ENCODE data around the gene TBC1D22A. TPM values are rescaled to one million over a fixed set of nuclear protein-coding genes. Genes with fewer than 3 reads are reported as not detected.

Gene TBC1D22A
- total RNA-seq, 1 experiment from 2014 or later, result 26.0 TPM

DNA sequence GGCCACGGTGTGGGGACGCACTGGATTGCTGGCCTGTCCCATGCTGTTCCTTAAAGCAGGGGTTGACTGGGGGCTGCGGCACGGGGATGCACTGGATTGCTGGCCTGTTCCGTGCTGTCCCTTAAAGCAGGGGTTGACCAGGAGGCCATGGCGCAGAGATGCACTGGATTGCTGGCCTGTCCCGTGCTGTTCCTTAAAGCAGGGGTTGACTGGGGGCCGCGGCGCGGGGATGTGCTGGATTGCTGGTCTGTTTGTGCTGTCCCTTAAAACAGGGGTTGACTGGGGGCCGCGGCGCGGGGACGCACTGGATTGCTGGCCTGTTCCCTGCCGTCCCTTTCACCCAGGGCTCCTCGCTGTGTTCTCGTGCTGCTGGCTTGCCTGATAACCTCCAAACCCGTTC, 383.4 kb downstream of the TBC1D22A start:
- POLR2A ChIA-PET, result no interaction called here
- no peak for DNase-seq (ENCODE audit: unreplicated experiment)
- Mint-ChIP-seq H3K36me3 (ENCODE audit: insufficient read depth, unreplicated experiment) (peaks cover 6% of the 10 kb centered on the region), H3K9me3 (ENCODE audit: unreplicated experiment) (no peaks in the 10 kb centered on the region), H3K27ac (ENCODE audit: low read depth, unreplicated experiment) (no peak overlapping the region), H3K4me3 (ENCODE audit: unreplicated experiment) (no peak overlapping the region), H3K4me1 (ENCODE audit: insufficient read depth, unreplicated experiment) (peaks cover 15% of the 10 kb centered on the region), H3K27me3 (ENCODE audit: insufficient read depth, unreplicated experiment) (no peaks in the 10 kb centered on the region)
- BruUV-seq (replicated peaks), result no TSS peak
- CTCF ChIA-PET, result interaction anchor here (0.6 kb wide), 1 partner anchor 317 kb away, joined by 4 read pairs; no protein-coding TSS in a partner anchor
- intact Hi-C loops (cut with micrococcal nuclease), result no loop called here
- TF ChIP-seq CTCF (IDR thresholded peaks at IDR 0.05; ENCODE audit: unreplicated experiment), result no peak

- intact Hi-C loops (cut with micrococcal nuclease), result no loop called here
- H3K4me1 Mint-ChIP-seq (ENCODE audit: insufficient read depth, unreplicated experiment), result peaks cover 15% of the 10 kb centered on the region
- peaks cover 6% of the 10 kb centered on the region for H3K36me3 Mint-ChIP-seq (ENCODE audit: insufficient read depth, unreplicated experiment)
- no peak for DNase-seq (ENCODE audit: unreplicated experiment)
- no peak overlapping the region for H3K27ac Mint-ChIP-seq (ENCODE audit: low read depth, unreplicated experiment)
- POLR2A ChIA-PET, result no interaction called here
- no peaks in the 10 kb centered on the region for H3K27me3 Mint-ChIP-seq (ENCODE audit: insufficient read depth, unreplicated experiment)
- CTCF ChIA-PET, result interaction anchor here (0.6 kb wide), 2 partner anchors 317 to 348 kb away, joined by 4 read pairs; no protein-coding TSS in a partner anchor
- BruUV-seq (replicated peaks), result no TSS peak
- no peak for TF ChIP-seq CTCF (IDR thresholded peaks at IDR 0.05; ENCODE audit: unreplicated experiment)
- H3K9me3 Mint-ChIP-seq (ENCODE audit: unreplicated experiment), result no peaks in the 10 kb centered on the region
- H3K4me3 Mint-ChIP-seq (ENCODE audit: unreplicated experiment), result no peak overlapping the region
Observed at GRCh38 chr22:47146391-47146790, 383.9 kb downstream of the TBC1D22A start.

DNA sequence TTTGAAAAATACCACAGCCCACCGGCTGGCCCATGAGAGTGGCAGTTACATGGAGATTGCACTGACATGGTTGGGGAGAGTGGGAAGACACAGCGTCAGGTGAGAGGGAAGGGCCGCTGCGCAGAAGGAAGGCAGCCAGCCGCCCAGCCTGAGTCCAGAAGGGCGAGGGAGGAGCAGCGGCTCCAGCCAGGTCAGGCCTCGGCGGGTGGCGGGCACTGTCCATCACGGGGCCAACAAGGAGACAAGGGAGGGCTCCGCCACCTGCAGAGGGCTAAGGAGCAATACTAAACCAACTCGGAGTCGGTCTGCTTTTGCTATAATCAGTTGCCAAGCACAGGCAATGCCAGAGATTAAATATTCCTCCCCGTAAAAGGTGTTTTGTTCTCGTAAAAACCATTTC, 384.5 kb downstream of the TBC1D22A start:
- no peak overlapping the region for H3K4me3 Mint-ChIP-seq (ENCODE audit: unreplicated experiment)
- no peaks in the 10 kb centered on the region for H3K9me3 Mint-ChIP-seq (ENCODE audit: unreplicated experiment)
- ChIA-PET POLR2A (no interaction called here), CTCF (interaction anchor here (0.6 kb wide), 1 partner anchor 348 kb away, joined by 4 read pairs; no protein-coding TSS in a partner anchor)
- DNase-seq (ENCODE audit: unreplicated experiment), result no peak
- intact Hi-C loops (cut with micrococcal nuclease), result no loop called here
- no peaks in the 10 kb centered on the region for H3K27me3 Mint-ChIP-seq (ENCODE audit: insufficient read depth, unreplicated experiment)
- no TSS peak for BruUV-seq (replicated peaks)
- no peak for TF ChIP-seq CTCF (IDR thresholded peaks at IDR 0.05; ENCODE audit: unreplicated experiment)
- H3K4me1 Mint-ChIP-seq (ENCODE audit: insufficient read depth, unreplicated experiment), result peaks cover 15% of the 10 kb centered on the region
- H3K36me3 Mint-ChIP-seq (ENCODE audit: insufficient read depth, unreplicated experiment), result peaks cover 6% of the 10 kb centered on the region
- H3K27ac Mint-ChIP-seq (ENCODE audit: low read depth, unreplicated experiment), result no peak overlapping the region

DNA sequence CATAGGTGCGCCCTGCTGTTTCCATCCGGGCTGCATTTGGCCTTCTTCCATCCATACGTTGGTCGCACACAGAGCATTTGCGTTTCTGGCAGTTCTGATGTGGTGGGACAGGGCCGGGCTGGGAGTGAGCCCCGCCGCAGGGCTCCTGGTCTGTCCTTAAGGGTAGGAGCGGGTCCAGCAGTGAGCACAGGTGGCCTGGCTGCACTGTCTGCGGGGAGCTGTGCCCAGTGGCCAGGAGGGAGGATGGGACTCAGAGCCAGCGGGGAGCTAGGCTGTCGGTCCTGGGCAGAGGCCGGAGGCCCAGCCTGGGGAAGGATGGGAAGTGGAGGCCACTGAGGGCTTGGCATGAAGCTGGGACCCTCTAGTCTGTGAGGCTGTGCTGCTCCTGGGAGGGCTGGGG, 385.1 kb downstream of the TBC1D22A start:
- no peak for TF ChIP-seq CTCF (IDR thresholded peaks at IDR 0.05; ENCODE audit: unreplicated experiment)
- H3K4me3 Mint-ChIP-seq (ENCODE audit: unreplicated experiment), result no peak overlapping the region
- no TSS peak for BruUV-seq (replicated peaks)
- H3K9me3 Mint-ChIP-seq (ENCODE audit: unreplicated experiment), result no peaks in the 10 kb centered on the region
- POLR2A ChIA-PET, result no interaction called here
- peaks cover 15% of the 10 kb centered on the region for H3K4me1 Mint-ChIP-seq (ENCODE audit: insufficient read depth, unreplicated experiment)
- DNase-seq (ENCODE audit: unreplicated experiment), result no peak
- H3K27me3 Mint-ChIP-seq (ENCODE audit: insufficient read depth, unreplicated experiment), result no peaks in the 10 kb centered on the region
- intact Hi-C loops (cut with micrococcal nuclease), result no loop called here
- peaks cover 6% of the 10 kb centered on the region for H3K36me3 Mint-ChIP-seq (ENCODE audit: insufficient read depth, unreplicated experiment)
- no peak overlapping the region for H3K27ac Mint-ChIP-seq (ENCODE audit: low read depth, unreplicated experiment)
- CTCF ChIA-PET, result no interaction called here
